ENCODE data around the gene ABR.

The ABR gene

DNA sequence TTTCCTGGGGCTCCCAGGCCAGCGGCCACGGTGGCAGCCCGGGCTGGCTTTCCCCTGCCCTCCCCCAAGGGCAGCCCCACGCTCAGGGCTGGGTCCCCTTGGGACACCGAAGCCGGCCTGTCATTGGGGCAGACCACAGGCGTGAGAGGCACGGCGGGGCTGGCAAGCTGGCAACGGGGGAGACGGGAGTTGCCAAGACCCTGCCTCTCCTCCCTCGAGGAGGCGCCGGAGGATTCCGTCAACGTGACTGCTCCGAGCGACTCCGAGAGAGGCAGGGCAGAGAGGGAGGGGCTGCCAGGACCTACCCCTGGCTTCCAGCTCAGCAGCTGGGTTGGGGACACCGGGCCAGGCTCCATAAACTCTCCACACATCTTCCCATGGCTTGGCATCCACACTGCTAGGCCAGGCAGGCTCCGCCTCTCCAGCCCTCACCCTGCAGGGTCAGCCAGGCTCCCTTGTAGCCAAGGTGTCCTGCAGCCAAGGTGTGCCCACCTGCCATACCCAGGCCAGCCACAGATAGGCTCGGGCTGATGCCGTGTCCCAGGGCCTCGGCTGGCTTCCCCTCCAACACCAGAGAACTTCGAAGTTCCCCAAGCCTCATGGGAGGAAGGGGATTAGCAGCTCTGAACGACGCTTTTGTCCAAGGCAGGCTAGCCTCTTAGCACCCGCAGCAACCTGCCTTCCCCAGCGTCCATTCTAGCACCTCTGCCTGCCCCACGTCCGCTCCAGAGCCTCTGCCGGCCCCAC is 157.3 kb downstream of the ABR start:
- TF ChIP-seq, protein P1, sequence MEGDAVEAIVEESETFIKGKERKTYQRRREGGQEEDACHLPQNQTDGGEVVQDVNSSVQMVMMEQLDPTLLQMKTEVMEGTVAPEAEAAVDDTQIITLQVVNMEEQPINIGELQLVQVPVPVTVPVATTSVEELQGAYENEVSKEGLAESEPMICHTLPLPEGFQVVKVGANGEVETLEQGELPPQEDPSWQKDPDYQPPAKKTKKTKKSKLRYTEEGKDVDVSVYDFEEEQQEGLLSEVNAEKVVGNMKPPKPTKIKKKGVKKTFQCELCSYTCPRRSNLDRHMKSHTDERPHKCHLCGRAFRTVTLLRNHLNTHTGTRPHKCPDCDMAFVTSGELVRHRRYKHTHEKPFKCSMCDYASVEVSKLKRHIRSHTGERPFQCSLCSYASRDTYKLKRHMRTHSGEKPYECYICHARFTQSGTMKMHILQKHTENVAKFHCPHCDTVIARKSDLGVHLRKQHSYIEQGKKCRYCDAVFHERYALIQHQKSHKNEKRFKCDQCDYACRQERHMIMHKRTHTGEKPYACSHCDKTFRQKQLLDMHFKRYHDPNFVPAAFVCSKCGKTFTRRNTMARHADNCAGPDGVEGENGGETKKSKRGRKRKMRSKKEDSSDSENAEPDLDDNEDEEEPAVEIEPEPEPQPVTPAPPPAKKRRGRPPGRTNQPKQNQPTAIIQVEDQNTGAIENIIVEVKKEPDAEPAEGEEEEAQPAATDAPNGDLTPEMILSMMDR (IDR thresholded peaks at IDR 0.05; ENCODE audit: low read depth, low read length, missing control alignments): no peak
- DNase-seq (ENCODE audit: low read depth): no peak
- H3K4me3 ChIP-seq (ENCODE audit: low read depth, low read length): no peak overlapping the region

DNA sequence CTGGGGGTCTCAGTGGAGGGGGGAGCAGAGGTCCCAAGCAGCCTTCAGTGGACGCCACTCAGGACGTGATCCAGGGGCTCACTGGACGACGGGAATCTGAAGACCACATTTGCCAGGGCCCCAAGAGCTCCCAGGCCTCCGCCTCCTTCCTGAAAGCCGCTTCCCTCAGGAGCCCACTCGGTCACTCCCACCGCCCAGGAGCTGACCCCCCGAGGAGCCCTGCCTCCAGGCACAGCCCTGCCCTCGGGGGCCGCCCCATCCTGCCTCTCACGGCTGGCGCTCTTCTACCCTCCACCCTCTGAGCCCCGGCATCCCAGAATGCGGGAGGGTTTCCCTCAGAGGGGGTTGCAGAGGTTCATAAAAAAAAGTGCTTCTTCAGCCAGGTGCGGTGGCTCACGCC is 158.6 kb downstream of the ABR start:
- DNase-seq (ENCODE audit: low read depth): no peak
- no peak overlapping the region for H3K4me3 ChIP-seq (ENCODE audit: low read depth, low read length)
- TF ChIP-seq, protein P1 (IDR thresholded peaks at IDR 0.05; ENCODE audit: low read depth, low read length, missing control alignments): no peak

DNA sequence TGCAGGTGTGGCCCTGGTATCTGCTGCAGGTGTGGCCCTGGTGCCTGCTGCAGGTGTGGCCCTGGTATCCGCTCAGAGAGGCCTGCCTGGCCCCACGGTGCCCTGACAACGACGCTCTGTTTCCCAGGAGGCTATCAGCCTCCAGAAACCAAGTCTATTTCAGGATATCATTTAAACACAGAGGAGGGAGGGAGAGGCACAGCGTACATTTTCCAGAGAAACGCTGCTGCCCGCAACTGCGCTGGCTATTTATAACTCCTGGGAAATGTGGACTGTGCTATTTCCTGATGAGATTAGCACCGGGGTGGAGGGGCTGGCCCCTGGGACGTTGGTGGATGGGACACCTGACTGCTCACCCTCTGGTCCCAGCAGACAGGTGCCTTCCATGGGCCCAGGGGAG is 160.3 kb downstream of the ABR start:
- TF ChIP-seq, protein P1 (IDR thresholded peaks at IDR 0.05; ENCODE audit: low read depth, low read length, missing control alignments): no peak
- no peak overlapping the region for H3K4me3 ChIP-seq (ENCODE audit: low read depth, low read length)
- DNase-seq (ENCODE audit: low read depth): no peak

DNA sequence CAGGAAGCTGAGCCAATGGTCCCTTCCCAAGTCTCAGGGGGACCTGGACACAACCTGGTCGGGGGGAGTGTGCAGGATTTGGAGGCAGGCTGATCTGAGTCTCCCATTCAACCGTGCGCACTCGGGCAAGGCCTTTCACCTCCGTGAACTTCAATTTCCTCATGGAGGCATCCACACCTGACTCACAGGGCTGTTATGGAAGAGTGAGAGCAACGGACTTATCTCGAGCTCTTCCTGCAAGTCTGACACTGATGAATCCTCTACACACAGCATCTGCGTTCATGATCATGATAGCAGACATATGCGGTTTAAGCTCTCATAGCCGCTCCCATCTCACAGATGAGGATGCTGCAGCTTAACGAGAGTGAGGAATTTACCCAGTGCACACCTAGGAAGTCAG is 161.2 kb downstream of the ABR start:
- DNase-seq (ENCODE audit: low read depth): no peak
- no peak overlapping the region for H3K4me3 ChIP-seq (ENCODE audit: low read depth, low read length)
- TF ChIP-seq, protein P1 (IDR thresholded peaks at IDR 0.05; ENCODE audit: low read depth, low read length, missing control alignments): no peak

DNA sequence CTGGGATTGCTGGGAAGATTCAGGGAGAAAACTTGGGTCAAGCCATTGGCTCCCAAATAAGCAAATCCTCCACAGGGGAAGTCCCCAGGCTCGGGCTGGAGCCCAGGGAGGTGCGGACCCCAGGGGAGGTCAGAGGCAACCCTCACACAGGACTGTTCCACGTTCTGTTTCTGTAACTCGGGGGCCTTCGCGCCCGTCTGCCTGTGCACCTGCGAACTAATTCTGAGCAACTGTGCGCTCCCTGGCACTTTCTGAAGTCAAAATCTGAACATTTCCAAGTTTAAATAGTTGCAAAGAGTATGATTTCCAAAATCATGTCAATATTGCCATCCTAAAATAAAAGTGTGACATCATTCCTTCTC is 166.1 kb downstream of the ABR start:
- TF ChIP-seq, protein P1 (IDR thresholded peaks at IDR 0.05; ENCODE audit: low read depth, low read length, missing control alignments): no peak
- no peak for DNase-seq (ENCODE audit: low read depth)
- no peak overlapping the region for H3K4me3 ChIP-seq (ENCODE audit: low read depth, low read length)

DNA sequence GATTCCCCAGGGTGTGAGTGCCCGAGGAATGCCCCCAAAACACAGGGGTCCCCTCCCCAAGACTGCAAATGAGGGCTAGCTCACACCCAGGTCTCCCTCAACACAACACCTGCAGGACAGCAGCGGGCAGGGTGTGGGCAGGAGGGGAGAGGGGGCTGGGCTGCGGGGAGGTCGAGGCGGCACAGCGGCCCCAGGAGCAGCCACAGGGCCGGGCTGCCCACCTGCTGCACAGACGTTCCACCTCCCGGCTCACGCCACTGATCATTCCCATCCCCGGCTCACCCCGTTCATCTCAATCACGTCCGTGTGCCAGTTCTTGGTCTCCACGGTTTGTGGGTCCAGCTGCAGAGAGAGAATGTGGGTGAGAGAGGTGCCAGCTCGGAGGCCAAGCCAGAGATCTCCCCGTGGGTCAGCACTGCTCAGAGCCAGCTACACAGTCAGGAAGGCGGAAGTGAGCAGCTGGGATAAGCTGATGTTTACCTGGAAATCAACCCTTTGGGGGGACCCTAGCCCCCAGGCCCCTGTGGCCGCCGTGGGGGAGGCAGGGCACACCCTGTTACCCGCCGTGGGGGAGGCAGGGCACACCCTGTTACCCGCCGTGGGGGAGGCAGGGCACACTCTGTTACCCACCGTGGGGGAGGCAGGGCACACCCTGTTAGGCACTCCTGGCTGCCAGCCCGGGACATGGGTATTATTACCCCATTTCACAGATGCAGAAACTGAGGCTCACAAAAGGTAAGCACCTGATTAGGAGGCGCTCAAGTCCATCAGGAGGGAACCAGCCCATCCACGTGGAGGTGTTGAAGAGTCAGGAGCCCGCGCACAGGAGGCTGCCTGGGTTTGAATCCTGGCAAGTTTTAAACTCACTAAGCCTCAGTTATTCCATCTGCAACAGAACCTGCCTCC is 166.7 kb downstream of the ABR start:
- TF ChIP-seq, protein P1 (IDR thresholded peaks at IDR 0.05; ENCODE audit: low read depth, low read length, missing control alignments): no peak
- DNase-seq (ENCODE audit: low read depth): no peak
- no peak overlapping the region for H3K4me3 ChIP-seq (ENCODE audit: low read depth, low read length)

Measured in GM12864 (cell line).